ENCODE results near the gene CARMIL1.

CARMIL1 gene

DNA sequence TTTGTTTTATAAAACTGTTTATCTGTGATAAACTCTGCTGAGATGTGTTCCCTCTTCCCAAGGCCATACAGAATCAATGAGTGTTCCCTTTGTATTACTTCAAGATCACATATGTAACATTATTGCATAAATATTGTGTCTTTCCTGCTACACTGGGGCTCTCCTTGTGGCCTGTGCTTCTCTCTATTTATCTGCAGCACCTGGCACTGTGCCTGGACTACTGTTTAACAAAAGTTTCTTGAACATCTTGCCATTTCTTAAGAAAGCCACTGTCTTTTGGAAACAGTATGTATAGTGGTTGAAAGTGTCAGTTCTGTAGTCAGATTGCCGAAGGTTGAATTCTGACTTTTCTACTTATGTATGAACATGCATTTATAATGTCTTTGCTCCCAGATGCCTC lies 203.8 kb downstream of the CARMIL1 start:
- in situ Hi-C loops (cut with HindIII; ENCODE audit: low pct_unique_long_range_greater_than_20kb, low sequenced_read_pairs) = no loop called here
- no peak for TF ChIP-seq JUND (IDR thresholded peaks at IDR 0.05; ENCODE audit: low read depth)
- no peak for DNase-seq (ENCODE audit: low read depth in 1 of 2, low spot score in 1 of 2)

DNA sequence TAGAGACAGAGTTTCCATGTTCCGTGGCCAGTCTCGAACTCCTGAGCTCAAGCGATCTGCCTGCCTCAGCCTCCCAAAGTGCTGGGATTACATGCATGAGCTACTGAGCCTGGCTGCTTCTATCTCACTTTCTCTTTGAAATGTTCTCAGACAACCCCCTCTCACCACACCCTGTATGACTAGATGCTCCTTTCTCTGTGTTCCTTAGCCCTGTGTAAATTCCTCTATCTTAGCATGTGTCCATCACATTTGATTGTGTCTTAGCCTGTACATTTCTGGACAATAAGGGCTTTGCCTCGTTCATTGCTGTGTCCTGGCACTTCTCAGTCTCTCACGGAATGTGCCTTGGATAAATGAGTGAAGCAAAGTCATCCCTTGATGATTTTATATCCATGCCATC lies 204.8 kb downstream of the CARMIL1 start:
- in situ Hi-C loops (cut with HindIII; ENCODE audit: low pct_unique_long_range_greater_than_20kb, low sequenced_read_pairs) = no loop called here
- no peak for DNase-seq (ENCODE audit: low read depth in 1 of 2, low spot score in 1 of 2)
- no peak for TF ChIP-seq JUND (IDR thresholded peaks at IDR 0.05; ENCODE audit: low read depth)

DNA sequence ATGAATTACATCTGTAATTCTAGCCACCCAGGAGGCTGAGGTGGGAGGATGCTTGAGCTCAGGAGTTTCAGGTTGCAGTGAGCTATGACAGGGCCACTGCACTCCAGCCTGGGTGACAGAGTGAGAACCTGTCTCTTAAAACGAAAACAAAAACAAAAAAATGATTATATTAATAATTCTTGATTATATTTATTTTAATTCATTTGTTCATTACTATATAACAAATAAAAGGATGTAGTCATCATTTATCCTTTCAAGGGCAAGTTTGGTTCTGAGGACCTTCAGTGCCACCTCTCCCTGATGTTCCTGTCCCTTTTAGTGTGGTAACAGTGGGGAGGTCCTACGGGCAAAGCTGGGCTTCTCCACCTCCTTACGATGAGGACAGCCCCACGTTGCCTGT lies 205.7 kb downstream of the CARMIL1 start:
- in situ Hi-C loops (cut with HindIII; ENCODE audit: low pct_unique_long_range_greater_than_20kb, low sequenced_read_pairs) = no loop called here
- DNase-seq (ENCODE audit: low read depth in 1 of 2, low spot score in 1 of 2) = no peak
- no peak for TF ChIP-seq JUND (IDR thresholded peaks at IDR 0.05; ENCODE audit: low read depth)

DNA sequence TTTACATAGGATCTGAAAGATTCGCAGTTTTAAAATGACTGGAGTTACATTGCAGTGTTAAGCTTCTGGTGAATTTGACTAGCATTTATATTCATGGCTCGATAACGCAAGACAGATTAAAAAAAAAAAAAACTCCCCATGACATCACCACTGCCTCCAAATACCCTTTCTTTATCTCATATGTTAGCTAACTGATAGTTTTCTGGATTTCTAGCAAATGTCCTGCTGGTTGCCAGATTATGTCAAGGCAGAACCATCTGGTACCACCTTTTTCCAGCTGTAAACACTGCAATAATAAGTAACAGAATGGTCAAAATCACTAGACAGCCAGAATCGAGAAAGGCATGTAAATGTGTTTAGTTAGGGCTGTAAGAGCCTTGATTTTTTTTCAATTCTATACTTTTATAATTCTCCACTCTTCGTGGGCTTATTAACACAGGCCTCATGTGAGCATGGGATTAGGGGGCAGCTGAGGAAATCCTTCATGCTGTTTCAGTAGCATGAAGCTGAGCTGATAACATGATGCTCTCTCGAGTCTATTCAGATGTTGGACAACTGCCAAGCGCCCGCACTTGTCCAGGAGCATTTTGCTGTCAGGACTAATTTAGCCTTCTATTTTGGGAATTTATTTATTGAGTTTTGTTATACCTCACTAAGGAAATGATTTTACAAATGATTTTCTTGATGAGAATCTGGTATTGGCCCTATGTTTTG lies 206.8 kb downstream of the CARMIL1 start:
- no peak for DNase-seq (ENCODE audit: low read depth in 1 of 2, low spot score in 1 of 2)
- in situ Hi-C loops (cut with HindIII; ENCODE audit: low pct_unique_long_range_greater_than_20kb, low sequenced_read_pairs) = no loop called here
- no peak for TF ChIP-seq JUND (IDR thresholded peaks at IDR 0.05; ENCODE audit: low read depth)

DNA sequence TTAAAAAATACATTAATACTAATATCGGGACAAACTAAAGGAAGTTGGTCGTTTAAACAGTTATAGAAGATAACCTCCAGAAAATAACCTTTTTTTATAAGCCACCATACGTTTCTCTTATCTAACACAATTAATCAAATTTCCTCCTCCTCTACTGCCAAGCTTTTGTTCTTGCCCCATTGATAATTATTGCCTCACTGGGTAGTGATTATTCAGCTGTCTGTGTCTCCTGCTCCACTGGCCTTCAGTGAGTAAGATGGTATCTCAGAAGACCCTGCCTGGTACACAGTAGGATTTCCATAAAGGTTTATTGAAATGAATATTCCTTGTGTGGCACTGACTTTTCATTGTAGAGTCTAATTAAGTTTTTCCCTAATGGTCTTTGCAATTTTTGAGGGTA lies 207.4 kb downstream of the CARMIL1 start:
- TF ChIP-seq JUND (IDR thresholded peaks at IDR 0.05; ENCODE audit: low read depth) = no peak
- in situ Hi-C loops (cut with HindIII; ENCODE audit: low pct_unique_long_range_greater_than_20kb, low sequenced_read_pairs) = no loop called here
- DNase-seq (ENCODE audit: low read depth in 1 of 2, low spot score in 1 of 2) = no peak

DNA sequence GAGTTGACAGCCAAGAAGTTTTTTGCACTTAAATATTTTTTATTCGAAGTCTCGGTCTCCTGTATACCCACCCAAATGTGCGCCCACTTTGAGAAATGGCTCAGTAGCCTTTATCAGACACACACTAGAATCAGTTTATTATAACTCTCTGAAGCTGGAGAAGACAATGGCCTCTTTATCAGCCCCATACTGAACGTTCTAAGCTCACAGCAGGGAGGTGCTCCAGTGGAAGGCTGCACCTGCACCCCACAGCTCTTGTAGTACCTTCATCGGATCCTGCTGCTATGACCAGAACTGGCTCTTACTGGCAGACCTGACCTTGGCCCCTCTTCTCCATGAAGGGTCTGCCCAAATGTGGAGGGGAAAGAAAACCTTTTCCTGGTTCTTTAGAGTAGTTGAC lies 207.8 kb downstream of the CARMIL1 start:
- in situ Hi-C loops (cut with HindIII; ENCODE audit: low pct_unique_long_range_greater_than_20kb, low sequenced_read_pairs) = no loop called here
- no peak for DNase-seq (ENCODE audit: low read depth in 1 of 2, low spot score in 1 of 2)
- TF ChIP-seq JUND (IDR thresholded peaks at IDR 0.05; ENCODE audit: low read depth) = no peak

DNA sequence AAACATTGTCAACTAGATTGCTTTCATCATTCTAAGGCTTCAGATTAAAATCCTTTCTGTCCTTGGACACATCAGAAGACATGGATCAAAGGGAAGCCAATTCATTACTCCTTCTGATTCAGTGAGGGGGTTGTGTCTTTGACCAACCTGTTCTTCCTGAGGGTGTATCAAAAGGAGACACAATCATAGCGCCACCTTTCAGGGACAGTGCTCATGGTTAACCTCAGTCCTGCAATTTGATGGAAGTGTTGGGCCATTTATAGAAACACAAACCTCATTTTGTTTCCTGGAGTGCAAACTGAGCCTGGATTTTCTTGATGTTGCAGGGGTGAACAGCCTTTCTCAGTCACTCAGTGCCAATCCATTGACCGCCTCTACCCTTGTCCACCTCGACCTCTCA lies 209.0 kb downstream of the CARMIL1 start:
- no peak for TF ChIP-seq JUND (IDR thresholded peaks at IDR 0.05; ENCODE audit: low read depth)
- in situ Hi-C loops (cut with HindIII; ENCODE audit: low pct_unique_long_range_greater_than_20kb, low sequenced_read_pairs) = no loop called here
- DNase-seq (ENCODE audit: low read depth in 1 of 2, low spot score in 1 of 2) = no peak

DNA sequence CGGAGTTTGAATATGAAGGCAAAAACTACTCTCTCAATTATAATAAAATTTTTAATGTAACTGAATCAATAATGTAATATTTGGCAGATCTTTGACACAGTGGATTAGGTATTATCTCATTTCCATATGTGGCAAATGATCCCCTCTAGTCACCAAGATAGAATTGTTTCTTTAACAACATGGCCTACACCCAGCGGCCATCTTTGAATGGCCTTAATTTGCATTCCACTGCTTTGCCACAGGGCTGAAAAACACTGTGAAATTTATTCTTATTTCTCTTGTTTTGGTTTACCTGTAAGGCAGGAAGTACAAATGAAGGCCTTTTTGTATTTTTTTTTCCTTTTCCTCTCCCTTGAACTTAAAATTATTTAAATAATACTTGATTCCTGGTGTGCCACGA lies 210.2 kb downstream of the CARMIL1 start:
- in situ Hi-C loops (cut with HindIII; ENCODE audit: low pct_unique_long_range_greater_than_20kb, low sequenced_read_pairs) = no loop called here
- DNase-seq (ENCODE audit: low read depth in 1 of 2, low spot score in 1 of 2) = no peak
- no peak for TF ChIP-seq JUND (IDR thresholded peaks at IDR 0.05; ENCODE audit: low read depth)

DNA sequence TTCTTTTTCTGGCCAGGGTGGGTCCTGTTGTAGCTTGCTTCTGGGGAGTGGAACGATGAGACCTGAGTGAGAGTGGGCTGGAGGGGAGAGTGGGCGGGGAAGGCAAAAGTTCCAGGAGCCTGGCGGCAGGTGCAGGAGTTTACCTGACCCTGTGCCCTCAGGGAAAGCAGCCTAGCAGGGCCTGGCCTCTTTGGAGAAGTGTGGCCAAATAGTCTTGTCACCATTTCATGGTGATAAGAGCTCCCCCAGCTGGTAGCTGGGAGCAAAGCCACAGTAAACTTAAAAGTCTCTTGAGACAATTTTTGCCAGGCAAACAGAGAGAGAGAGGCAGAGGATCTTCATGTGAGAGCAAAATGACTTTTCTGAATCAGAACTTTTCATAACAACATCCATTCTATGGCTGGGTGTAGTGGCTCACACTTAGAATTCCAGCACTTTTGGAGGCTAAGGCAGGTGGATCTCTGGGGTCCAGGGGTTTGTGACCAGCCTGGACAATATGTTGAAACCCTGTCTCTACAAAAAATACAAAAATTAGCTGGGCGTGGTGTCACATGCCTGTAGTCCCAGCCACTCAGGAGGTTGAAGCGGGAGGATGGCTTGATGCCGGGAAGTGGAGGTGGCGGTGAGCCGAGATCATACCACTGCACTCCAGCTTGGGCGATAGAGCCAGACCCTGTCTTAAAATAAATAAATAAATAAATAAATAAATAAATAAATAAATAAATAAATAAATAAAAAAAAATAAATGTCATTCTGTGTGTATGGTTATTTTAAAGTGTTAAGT lies 211.0 kb downstream of the CARMIL1 start:
- in situ Hi-C loops (cut with HindIII; ENCODE audit: low pct_unique_long_range_greater_than_20kb, low sequenced_read_pairs) = no loop called here
- peak; percentile 36 to 94 for DNase-seq (ENCODE audit: low read depth in 1 of 2, low spot score in 1 of 2)
- TF ChIP-seq JUND (IDR thresholded peaks at IDR 0.05; ENCODE audit: low read depth) = no peak

DNA sequence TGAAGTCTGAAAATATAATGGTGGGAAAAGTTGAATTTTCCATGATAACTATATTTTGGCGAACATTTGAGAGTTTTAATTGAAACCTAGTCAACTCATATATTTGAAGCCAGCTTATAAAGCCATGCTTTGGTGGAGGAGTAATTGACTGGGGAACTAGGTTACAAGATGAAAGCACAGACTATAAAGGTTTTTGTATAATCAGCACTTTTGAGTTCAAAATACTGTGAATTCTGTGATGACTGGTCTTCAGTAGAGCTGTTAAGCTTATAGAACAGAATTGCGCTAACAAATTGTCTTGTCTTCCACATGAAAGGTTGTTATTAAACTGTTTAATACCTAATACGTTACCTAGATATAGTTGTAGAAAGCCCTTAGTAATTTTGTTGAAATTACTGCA lies 213.8 kb downstream of the CARMIL1 start:
- in situ Hi-C loops (cut with HindIII; ENCODE audit: low pct_unique_long_range_greater_than_20kb, low sequenced_read_pairs) = no loop called here

DNA sequence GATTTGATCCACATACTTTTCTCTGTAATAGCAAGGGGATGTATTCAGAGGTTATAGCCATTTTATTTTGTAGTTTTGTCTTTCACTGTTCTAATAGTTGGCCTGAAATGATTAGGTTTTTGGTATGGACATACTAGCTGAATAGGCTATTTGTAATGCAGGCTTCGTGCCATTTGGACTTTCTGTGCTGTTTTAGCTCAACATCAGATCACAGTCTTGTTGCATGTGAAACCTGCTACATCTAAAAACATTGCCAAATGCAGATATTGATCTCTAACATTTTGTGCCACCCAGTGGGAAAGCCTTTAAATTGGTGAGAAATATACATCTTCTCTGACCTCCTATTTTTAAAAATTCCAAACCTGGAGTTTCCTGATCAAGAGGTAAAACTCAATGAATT lies 215.3 kb downstream of the CARMIL1 start:
- in situ Hi-C loops (cut with HindIII; ENCODE audit: low pct_unique_long_range_greater_than_20kb, low sequenced_read_pairs) = no loop called here
- DNase-seq (ENCODE audit: low read depth in 1 of 2, low spot score in 1 of 2) = no peak
- no peak for TF ChIP-seq JUND (IDR thresholded peaks at IDR 0.05; ENCODE audit: low read depth)

More for the DNA sequence above, 213.8 kb downstream of the CARMIL1 start:
- no peak for DNase-seq (ENCODE audit: low read depth in 1 of 2, low spot score in 1 of 2)
- TF ChIP-seq JUND (IDR thresholded peaks at IDR 0.05; ENCODE audit: low read depth) = no peak

DNA sequence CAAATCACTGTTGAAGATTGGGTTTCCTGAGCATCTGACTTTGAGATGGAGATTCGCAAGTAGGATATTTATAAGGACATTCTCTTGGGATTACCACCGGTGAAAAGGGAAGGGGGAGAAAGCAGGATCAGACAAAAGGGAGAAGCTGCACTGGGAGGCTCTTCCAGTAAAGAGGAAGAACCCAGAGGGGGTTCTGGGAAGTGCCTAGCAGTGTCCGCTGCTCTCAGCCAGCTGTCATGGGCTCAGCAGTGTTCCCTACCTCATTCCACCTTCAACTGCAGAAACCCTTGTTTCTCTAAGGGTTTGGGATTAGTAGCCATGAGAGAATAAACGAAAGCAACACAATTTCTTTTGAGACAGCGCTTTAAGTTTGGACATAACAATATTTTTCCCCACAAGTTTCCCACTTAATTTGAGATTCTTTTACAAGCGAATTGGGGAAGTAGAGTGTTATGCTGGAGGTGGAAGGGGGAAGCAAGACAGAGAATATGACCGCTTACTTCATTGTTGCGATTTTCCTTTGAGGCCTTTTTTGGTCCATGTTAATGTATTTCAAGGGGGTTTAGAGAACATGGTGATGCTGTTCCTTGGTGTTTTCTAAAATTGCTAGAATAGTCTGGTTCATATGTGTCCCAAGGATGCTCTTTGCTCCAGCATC lies 218.3 kb downstream of the CARMIL1 start:
- no peak for DNase-seq (ENCODE audit: low read depth in 1 of 2, low spot score in 1 of 2)
- no peak for TF ChIP-seq JUND (IDR thresholded peaks at IDR 0.05; ENCODE audit: low read depth)
- in situ Hi-C loops (cut with HindIII; ENCODE audit: low pct_unique_long_range_greater_than_20kb, low sequenced_read_pairs) = no loop called here

DNA sequence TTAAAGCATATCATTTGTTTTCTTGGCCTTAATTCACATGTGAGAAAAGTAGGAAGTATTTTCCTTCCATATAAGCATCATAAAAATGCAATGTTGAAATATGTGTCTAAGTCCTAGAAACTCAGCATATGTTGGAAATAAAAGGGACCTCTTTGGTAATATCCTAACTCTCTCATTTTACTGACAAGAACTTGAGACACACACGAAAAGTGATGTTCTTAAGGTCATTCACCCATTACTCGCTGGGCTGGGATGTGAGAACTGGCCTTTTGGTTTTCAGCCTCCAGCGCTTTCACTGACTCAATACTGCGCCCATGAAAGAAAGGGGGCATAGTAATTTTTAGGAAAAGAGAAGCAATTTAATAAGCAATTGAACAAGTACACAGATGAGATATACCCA lies 219.3 kb downstream of the CARMIL1 start:
- no peak for DNase-seq (ENCODE audit: low read depth in 1 of 2, low spot score in 1 of 2)
- in situ Hi-C loops (cut with HindIII; ENCODE audit: low pct_unique_long_range_greater_than_20kb, low sequenced_read_pairs) = no loop called here
- TF ChIP-seq JUND (IDR thresholded peaks at IDR 0.05; ENCODE audit: low read depth) = no peak
